VCaP (cell line): ENCODE results near the gene SIGLEC8.

Experiments
- H3K27ac ChIP-seq: fragments of 450-650 bp; 2 replicates; pipeline ENCODE4 v1.5.1; 2017
- CTCF ChIP-seq: fragments of 450-650 bp; conservative IDR thresholded peaks from 2 replicates; pipeline ENCODE4 v1.5.1; 2017; ENCODE audit warnings: mild to moderate bottlenecking, moderate library complexity

Gene SIGLEC8

GRCh38 chr19:51480590-51480989 is 22.3 kb upstream of the SIGLEC8 start:
- no peak overlapping the region for H3K27ac ChIP-seq
- TF ChIP-seq CTCF = no peak

GRCh38 chr19:51479531-51480331 is 21.5 kb upstream of the SIGLEC8 start:
- TF ChIP-seq CTCF = no peak
- H3K27ac ChIP-seq = no peak overlapping the region

GRCh38 chr19:51478381-51479234 is 20.4 kb upstream of the SIGLEC8 start, which contains the start of gene CEACAM18:
TSS of gene CEACAM18 (plus strand) at chr19:51478539.
- no peak for TF ChIP-seq CTCF
- H3K27ac ChIP-seq = no peak within 1 kb of the TSS

GRCh38 chr19:51477344-51477743 is 19.1 kb upstream of the SIGLEC8 start:
- no peak for TF ChIP-seq CTCF
- no peak overlapping the region for H3K27ac ChIP-seq

GRCh38 chr19:51476164-51476563 is 17.9 kb upstream of the SIGLEC8 start:
- H3K27ac ChIP-seq = no peak overlapping the region
- no peak for TF ChIP-seq CTCF

- TF ChIP-seq CTCF = peak; percentile 97
Observed at GRCh38 chr19:51473009-51473707, 14.9 kb upstream of the SIGLEC8 start.

GRCh38 chr19:51472607-51473006 is 14.4 kb upstream of the SIGLEC8 start:
- H3K27ac ChIP-seq = no peak overlapping the region
- no peak for TF ChIP-seq CTCF

More at GRCh38 chr19:51473009-51473707, 14.9 kb upstream of the SIGLEC8 start:
- H3K27ac ChIP-seq = no peak overlapping the region
